AG10803 (cell line): ENCODE results near the gene BCAS1.

Experiments used
- DNase-seq: peaks from one replicate; pipeline ENCODE4 v3.0.0; 2010; ENCODE audit warnings: low read depth
- H3K4me3 ChIP-seq: 2 replicates; pipeline ENCODE4 v1.5.1; 2011; ENCODE audit warnings: mild to moderate bottlenecking, low read length, control low read depth
- CTCF ChIP-seq: conservative IDR thresholded peaks from 2 replicates; pipeline ENCODE4 v1.5.1; 2011; ENCODE audit warnings: mild to moderate bottlenecking, low read length, control low read depth, inconsistent platforms

The BCAS1 gene

GRCh38 chr20:53940907-53941545, 129.4 kb downstream of the BCAS1 start:
- DNase-seq, result peak; percentile 94
- H3K4me3 ChIP-seq, result peak overlapping the region; percentile 9
- TF ChIP-seq CTCF, result no peak

- no peak overlapping the region for H3K4me3 ChIP-seq
- DNase-seq, result no peak
- no peak for TF ChIP-seq CTCF
Measured at GRCh38 chr20:53940360-53940702, 130.1 kb downstream of the BCAS1 start.

GRCh38 chr20:53939572-53940359, 130.6 kb downstream of the BCAS1 start:
- peak; percentile 96 for DNase-seq
- H3K4me3 ChIP-seq, result no peak overlapping the region
- TF ChIP-seq CTCF, result peak; percentile 86

- H3K4me3 ChIP-seq, result no peak overlapping the region
- TF ChIP-seq CTCF, result no peak
- no peak for DNase-seq
Measured at GRCh38 chr20:53939190-53939571, 131.2 kb downstream of the BCAS1 start.

- no peak for TF ChIP-seq CTCF
- DNase-seq, result no peak
Measured at GRCh38 chr20:53938739-53939138, 131.7 kb downstream of the BCAS1 start.

GRCh38 chr20:53937929-53938367, 132.4 kb downstream of the BCAS1 start:
- TF ChIP-seq CTCF, result no peak

More at GRCh38 chr20:53938739-53939138, 131.7 kb downstream of the BCAS1 start:
- H3K4me3 ChIP-seq, result no peak overlapping the region

GRCh38 chr20:53937339-53937741, 133.1 kb downstream of the BCAS1 start:
- no peak overlapping the region for H3K4me3 ChIP-seq
- DNase-seq, result no peak
- no peak for TF ChIP-seq CTCF

More at GRCh38 chr20:53937929-53938367, 132.4 kb downstream of the BCAS1 start:
- H3K4me3 ChIP-seq, result no peak overlapping the region
- no peak for DNase-seq
